K562 (cell line): ENCODE data around the gene STARD3NL. TPM values are rescaled to one million over a fixed set of nuclear protein-coding genes. Genes with fewer than 3 reads are reported as not detected.

Experiments used
- ATAC-seq: fragments of 200-7000 bp; cut with Tn5 transposase; 3 replicates; pipeline ENCODE4 v1.9.1; 2020; ENCODE audit warnings: moderate library complexity
- BruUV-seq: library from RNA; stranded (reverse); fragments of 400-500 nt; replicated peaks from 2 replicates; lab custom pipeline; 2021; lab: Mats Ljungman, UMichigan
- CTCF ChIA-PET: fragments of 300-600 bp; formaldehyde crosslinking; extraction: SDS; loops from one replicate; lab custom pipeline; 2021; ENCODE audit warnings: low intra/inter-chr PET ratio; lab: Yijun Ruan, JAX
- POLR2A ChIA-PET: fragments of 300-600, 350-650 bp; sonication (Branson Sonifier 250); formaldehyde crosslinking; extraction: SDS; loops from one replicate; lab custom pipeline; 2021; ENCODE audit warnings: antibody characterized with exemption, inconsistent platforms; lab: Yijun Ruan, JAX
- DNase-seq, 4 experiments: peaks; one replicate each; pipeline versions ENCODE4 v3.0.0 to v3.0.0-alpha.2; 2011 to 2018; ENCODE audit warnings: low spot score in 3 of 4, mixed read lengths in 3 of 4; ENCODE audit errors: extremely low read depth in 1 of 4
- FAIRE-seq: peaks from 2 replicates; lab custom pipeline; 2011; peaks lifted over from hg19 to GRCh38; lab: Jason Lieb, UNC
- H2AFZ ChIP-seq: 2 replicates; pipeline ENCODE4 v1.6.0; 2011; ENCODE audit warnings: low read depth, low read length, control low read depth, inconsistent platforms
- H3K27ac ChIP-seq: fragments of 200-600 bp; 3 replicates; pipeline ENCODE4 v1.8.0; 2011; ENCODE audit warnings: low read depth, mild to moderate bottlenecking, control low read depth, inconsistent platforms, low read length, moderate library complexity, mixed read lengths; ENCODE audit errors: extremely low read depth
- H3K27me3 ChIP-seq, 2 experiments: fragments of 300-600 bp in 1 of 2; 2 replicates in 1 of 2; 3 replicates in 1 of 2; pipeline versions ENCODE4 v1.6.0 to v1.8.0; 2011; ENCODE audit warnings: inconsistent platforms in 2 of 2, low read length in 2 of 2, mild to moderate bottlenecking in 1 of 2, mixed read lengths in 1 of 2, moderate library complexity in 1 of 2; ENCODE audit not compliant: control insufficient read depth in 2 of 2, insufficient read depth in 2 of 2
- H3K36me3 ChIP-seq: fragments of 300-600 bp; 3 replicates; pipeline ENCODE4 v1.8.0; 2011; ENCODE audit warnings: mild to moderate bottlenecking, low read length, inconsistent platforms; ENCODE audit not compliant: control insufficient read depth, insufficient read depth
- H3K4me1 ChIP-seq, 2 experiments: fragments of 200-600 bp in 1 of 2; replicated peaks in 1 of 2; 2 replicates in 1 of 2; 3 replicates in 1 of 2; pipeline versions ENCODE4 v1.5.1 to v1.8.0; 2011; ENCODE audit warnings: inconsistent platforms in 2 of 2, low read length in 2 of 2, mild to moderate bottlenecking in 1 of 2, mixed read lengths in 1 of 2, moderate library complexity in 1 of 2; ENCODE audit not compliant: control insufficient read depth in 2 of 2, insufficient read depth in 2 of 2
- H3K4me2 ChIP-seq: 2 replicates; pipeline ENCODE4 v1.6.1; 2011; ENCODE audit warnings: low read length, control low read depth, inconsistent platforms, mixed read lengths; ENCODE audit not compliant: insufficient read depth
- H3K4me3 ChIP-seq: fragments of 200-600 bp; sonication (generic), shearing (Covaris generic); 2 replicates; pipeline ENCODE4 v1.5.1; 2016; ENCODE audit warnings: control low read depth, inconsistent platforms
- H3K79me2 ChIP-seq: fragments of 200-600 bp; 3 replicates; pipeline ENCODE4 v1.8.0; 2011; ENCODE audit warnings: low read length, inconsistent platforms; ENCODE audit not compliant: control insufficient read depth, insufficient read depth
- H3K9ac ChIP-seq, 2 experiments: 2 replicates each; pipeline versions ENCODE4 v1.6.0 to v1.6.1; 2011; ENCODE audit warnings: low read depth in 2 of 2, low read length in 2 of 2, control low read depth in 1 of 2, inconsistent platforms in 1 of 2, mild to moderate bottlenecking in 1 of 2, mixed read lengths in 1 of 2; ENCODE audit not compliant: insufficient read depth in 1 of 2
- H3K9me1 ChIP-seq: one replicate; pipeline ENCODE4 v1.6.0; 2011; ENCODE audit warnings: inconsistent platforms, mild to moderate bottlenecking, low read length, moderate library complexity; ENCODE audit not compliant: control insufficient read depth, insufficient read depth
- H3K9me3 ChIP-seq: replicated peaks from 2 replicates; pipeline ENCODE4 v1.5.1; 2011; ENCODE audit warnings: low read depth, low read length, inconsistent platforms; ENCODE audit not compliant: control insufficient read depth, insufficient read depth
- H4K20me1 ChIP-seq: replicated peaks from 2 replicates; pipeline ENCODE4 v1.6.1; 2011; ENCODE audit warnings: low read length, inconsistent platforms, mixed read lengths; ENCODE audit not compliant: control insufficient read depth, insufficient read depth
- ARID1B ChIP-seq: fragments of 450-650 bp; IDR thresholded peaks from 2 replicates; pipeline ENCODE4 v1.6.1; 2016; ENCODE audit warnings: antibody characterized with exemption, mild to moderate bottlenecking, inconsistent platforms
- IRF9 ChIP-seq: fragments of 450-650 bp; IDR thresholded peaks from 2 replicates; pipeline ENCODE4 v1.6.1; 2016; ENCODE audit warnings: missing biosample characterization, missing genetic modification characterization
- JUNB ChIP-seq: fragments of 450-650 bp; formaldehyde crosslinking; conservative IDR thresholded peaks from 2 replicates; pipeline ENCODE4 v1.4.0; 2020; ENCODE audit warnings: mild to moderate bottlenecking
- MAFG ChIP-seq: fragments of 450-650 bp; conservative IDR thresholded peaks from 2 replicates; pipeline ENCODE4 v1.6.1; 2016; ENCODE audit warnings: missing genetic modification characterization, missing compliant biosample characterization
- NFE2 ChIP-seq: IDR thresholded peaks from 2 replicates; pipeline ENCODE4 v1.6.1; 2014; ENCODE audit warnings: antibody characterized with exemption, low read depth
- PHF21A ChIP-seq: fragments of 450-650 bp; IDR thresholded peaks from 2 replicates; pipeline ENCODE4 v1.6.1; 2017; ENCODE audit warnings: low read depth, borderline replicate concordance
- PTTG1 ChIP-seq: fragments of 450-650 bp; IDR thresholded peaks from 2 replicates; pipeline ENCODE4 v1.6.1; 2016; ENCODE audit warnings: low read depth, mild to moderate bottlenecking, missing genetic modification characterization, missing compliant biosample characterization
- RBM25 ChIP-seq: fragments of 200-400 bp; formaldehyde crosslinking; IDR thresholded peaks from 2 replicates; pipeline ENCODE4 v1.6.1; 2018; ENCODE audit warnings: low read length, low read depth, moderate library complexity; ENCODE audit not compliant: severe bottlenecking
- RFX1 ChIP-seq: fragments of 450-650 bp; IDR thresholded peaks from 2 replicates; pipeline ENCODE4 v1.6.1; 2016; ENCODE audit warnings: mild to moderate bottlenecking, moderate library complexity
- SMARCA5 ChIP-seq: fragments of 450-650 bp; IDR thresholded peaks from 2 replicates; pipeline ENCODE4 v1.6.1; 2016
- ZC3H4 ChIP-seq: sonication (generic); formaldehyde crosslinking; IDR thresholded peaks from 2 replicates; pipeline ENCODE4 v1.9.0; 2021; ENCODE audit warnings: missing genetic modification reagents, borderline replicate concordance
- ZNF740 ChIP-seq, 3 experiments: fragments of 200-800 bp in 1 of 3; sonication (Bioruptor generic) in 1 of 3; sonication (generic) in 1 of 3; formaldehyde crosslinking in 1 of 3; IDR thresholded peaks; 2 replicates each; pipeline versions ENCODE4 v1.6.1 to v1.8.0; 2016 to 2022; ENCODE audit warnings: mild to moderate bottlenecking in 2 of 3, missing compliant biosample characterization in 2 of 3, missing genetic modification characterization in 2 of 3, missing genetic modification reagents in 1 of 3
- WGBS: fragments of 100-300 bp; shearing (Covaris generic); methylation state at CpG from one replicate; pipeline ENCODE4 v1.1.6; 2016; ENCODE audit warnings: low coverage, mixed read lengths; ENCODE audit not compliant: insufficient coverage; ENCODE audit errors: missing lambda C conversion rate; 5-methylcytosine and 5-hydroxymethylcytosine counted together
- in situ Hi-C: fragments of 300-500 bp; cut with MboI; formaldehyde crosslinking; loops from 4 replicates; pipeline ENCODE4 v1.15.0; 2018; ENCODE audit warnings: inconsistent platforms, mixed read lengths
- intact Hi-C: fragments of 100-400 bp; cut with micrococcal nuclease; formaldehyde crosslinking; loops from 2 replicates; pipeline ENCODE4 v1.14.2; 2022
- polyA plus RNA-seq, 8 experiments: library from polyadenylated mRNA; depleted of rRNA in 4 of 8; stranded (reverse) in 5 of 8; unstranded in 3 of 8; fragments of >200 nt; fragmentation: Nextera tagmentation in 2 of 8; fragmentation: Illumina TruSeq in 1 of 8; extraction: Ambion mirVana in 2 of 8; extraction: Trizol in 1 of 8; gene quantifications; 2 replicates each; pipeline versions ENCODE4 v1.2.1 to v1.2.3, GENCODE V29; 2011 to 2014; ENCODE audit warnings: inconsistent platforms in 1 of 8, missing spikeins in 1 of 8
- total RNA-seq, 7 experiments: library from RNA; depleted of rRNA in 6 of 7; stranded (reverse); fragments of >200 nt in 6 of 7; fragmentation: Illumina TruSeq in 2 of 7; extraction: Trizol in 2 of 7; gene quantifications; 2 replicates each; pipeline versions ENCODE4 v1.2.1 to v1.2.3, GENCODE V29; 2011 to 2021; ENCODE audit warnings: low replicate concordance in 1 of 7

Gene STARD3NL
- total and polyA plus RNA-seq, 9 of the 15 experiments (the other 6 are each of a cell fraction or from before 2014, with no cell fraction given), result 42.2 to 90.0 (median 57.6) TPM

GRCh38 chr7:38147005-38147404 is 31.0 kb upstream of the STARD3NL start:
- no peaks in the 10 kb centered on the region for H3K36me3 ChIP-seq
- H3K9me3 ChIP-seq, result no peaks in the 10 kb centered on the region
- no peak for FAIRE-seq
- H3K27ac ChIP-seq, result no peak overlapping the region
- H2AFZ ChIP-seq, result no peak overlapping the region
- H3K79me2 ChIP-seq, result no peaks in the 10 kb centered on the region
- no peak for DNase-seq
- ATAC-seq, result peak; percentile 42; the same call in 1 of the 3 replicates
- H3K4me2 ChIP-seq, result no peak overlapping the region
- H4K20me1 ChIP-seq, result no peaks in the 10 kb centered on the region
- WGBS, result 6% methylated on average over 2 of the region's 2 CpGs
- no TSS peak for BruUV-seq
- H3K27me3 ChIP-seq, result 0 out of 5 replicates have a peak, but pooled peaks cover 0 to 6% of the 10 kb centered on the region in 2 experiments
- in situ Hi-C loops, result no loop called here
- H3K9me1 ChIP-seq, result no peaks in the 10 kb centered on the region
- POLR2A ChIA-PET, result interaction anchor here (0.7 kb wide), 1 partner anchor 19 kb away, joined by 3 read pairs; no protein-coding TSS in a partner anchor
- no peak for TF ChIP-seq RBM25
- TF ChIP-seq RFX1, result peak; percentile 43; the same call in 1 of the 2 replicates
- TF ChIP-seq NFE2, result 0 out of 2 replicates have a peak, but pooled peaks have one; percentile 30
- TF ChIP-seq MAFG (tag), result 0 out of 2 replicates have a peak, but pooled peaks have one; percentile 37
- TF ChIP-seq, all 486 proteins: peak for 3
- H3K9ac ChIP-seq, result no peak overlapping the region
- H3K4me3 ChIP-seq, result no peak overlapping the region
- CTCF ChIA-PET, result no interaction called here
- intact Hi-C loops, result no loop called here
- no peaks in the 10 kb centered on the region for H3K4me1 ChIP-seq

- TF ChIP-seq SMARCA5, result no peak
- TF ChIP-seq PTTG1 (tag), result no peak
- no peak for TF ChIP-seq IRF9 (tag)
- TF ChIP-seq ZNF740 (CRISPR knock-in tag; IDR thresholded peaks at IDR 0.05), result no peak
- TF ChIP-seq ZNF740 (tag; IDR thresholded peaks at IDR 0.05), result no peak
- no peak for TF ChIP-seq PHF21A
- no peak for TF ChIP-seq ARID1B
- TF ChIP-seq JUNB (CRISPR knock-in tag), result no peak
- no peak for TF ChIP-seq ZC3H4 (CRISPR knock-in tag)
- no peak overlapping the region for H3K4me2 ChIP-seq
- H3K9me1 ChIP-seq, result no peaks in the 10 kb centered on the region
- no peak overlapping the region for H2AFZ ChIP-seq
- WGBS, result 7% methylated on average over 2 of the region's 2 CpGs
- ChIA-PET CTCF (no interaction called here), POLR2A (interaction anchor here (0.7 to 1.3 kb wide), 2 partner anchors 10 to 183 kb away, joined by 3 read pairs; no protein-coding TSS in a partner anchor)
- intact Hi-C loops, result no loop called here
- in situ Hi-C loops, result no loop called here
- no peak for FAIRE-seq
- H3K36me3 ChIP-seq, result no peaks in the 10 kb centered on the region
- no peaks in the 10 kb centered on the region for H4K20me1 ChIP-seq
- no peak overlapping the region for H3K9ac ChIP-seq
- no peaks in the 10 kb centered on the region for H3K4me1 ChIP-seq
- H3K27ac ChIP-seq, result no peak overlapping the region
- no TSS peak for BruUV-seq
- ATAC-seq, result no peak; the same call in 2 of the 3 replicates
- H3K9me3 ChIP-seq, result no peaks in the 10 kb centered on the region; the same call in 1 of the 2 replicates
- no peak overlapping the region for H3K4me3 ChIP-seq
- no peaks in the 10 kb centered on the region for H3K79me2 ChIP-seq
- H3K27me3 ChIP-seq, result 0 out of 5 replicates have a peak, but pooled peaks cover 0 to 6% of the 10 kb centered on the region in 2 experiments
- DNase-seq, result no peak
Observed at GRCh38 chr7:38151556-38151955, 26.5 kb upstream of the STARD3NL start.
